AG04449 (cell line): ENCODE results near the gene CHI3L1.
A peak's percentile ranks its signal among the peaks of the same experiment; 100 is the strongest.

Experiments used
- CTCF ChIA-PET: fragments of 350-600 bp; formaldehyde crosslinking; extraction: SDS; loops from one replicate; lab custom pipeline; 2021; ENCODE audit warnings: antibody characterized with exemption; lab: Yijun Ruan, JAX
- POLR2A ChIA-PET: fragments of 400-600, 350-600 bp; formaldehyde crosslinking; extraction: SDS; loops from one replicate; lab custom pipeline; 2020; ENCODE audit warnings: antibody characterized with exemption, inconsistent platforms; lab: Yijun Ruan, JAX
- DNase-seq: peaks from one replicate; pipeline ENCODE4 v3.0.0-alpha.2; 2010; ENCODE audit warnings: low read depth, low spot score
- H3K4me3 ChIP-seq: 2 replicates; pipeline ENCODE4 v1.5.1; 2011; ENCODE audit warnings: low read depth, mild to moderate bottlenecking, control low read depth, low read length
- CTCF ChIP-seq: IDR thresholded peaks from one replicate; pipeline ENCODE4 v1.5.1; 2011; ENCODE audit warnings: mild to moderate bottlenecking, moderate library complexity, low read length, control low read depth, inconsistent platforms; ENCODE audit not compliant: insufficient read depth; ENCODE audit errors: missing control alignments

CHI3L1 gene

GRCh38 chr1:203148579-203148978 is 37.9 kb downstream of the CHI3L1 start:
- POLR2A ChIA-PET: no interaction called here
- CTCF ChIA-PET: interaction anchor here (1.2 to 4.5 kb wide), 6 partner anchors 12 to 119 kb away, joined by 3 to 31 read pairs (median 10); partner anchors contain the start of genes ADORA1 and MYBPH

GRCh38 chr1:203148127-203148526 is 38.4 kb downstream of the CHI3L1 start:
- POLR2A ChIA-PET: no interaction called here
- no peak for DNase-seq
- peak; percentile 3 for TF ChIP-seq CTCF
- H3K4me3 ChIP-seq: no peak overlapping the region
- CTCF ChIA-PET: interaction anchor here (1.2 to 4.5 kb wide), 9 partner anchors 11 to 119 kb away, joined by 3 to 31 read pairs (median 6); partner anchors contain the start of genes ADORA1 and MYBPH

More at GRCh38 chr1:203148579-203148978, 37.9 kb downstream of the CHI3L1 start:
- no peak for DNase-seq
- H3K4me3 ChIP-seq: no peak overlapping the region
- no peak for TF ChIP-seq CTCF

- CTCF ChIA-PET: interaction anchor here (0.9 to 4.5 kb wide), 11 partner anchors 10 to 120 kb away, joined by 3 to 31 read pairs (median 4); partner anchors contain the start of genes ADORA1 and MYBPH
- POLR2A ChIA-PET: no interaction called here
- no peak for TF ChIP-seq CTCF
- DNase-seq: no peak
- no peak overlapping the region for H3K4me3 ChIP-seq
Measured at GRCh38 chr1:203147376-203147775, 39.1 kb downstream of the CHI3L1 start.

DNA sequence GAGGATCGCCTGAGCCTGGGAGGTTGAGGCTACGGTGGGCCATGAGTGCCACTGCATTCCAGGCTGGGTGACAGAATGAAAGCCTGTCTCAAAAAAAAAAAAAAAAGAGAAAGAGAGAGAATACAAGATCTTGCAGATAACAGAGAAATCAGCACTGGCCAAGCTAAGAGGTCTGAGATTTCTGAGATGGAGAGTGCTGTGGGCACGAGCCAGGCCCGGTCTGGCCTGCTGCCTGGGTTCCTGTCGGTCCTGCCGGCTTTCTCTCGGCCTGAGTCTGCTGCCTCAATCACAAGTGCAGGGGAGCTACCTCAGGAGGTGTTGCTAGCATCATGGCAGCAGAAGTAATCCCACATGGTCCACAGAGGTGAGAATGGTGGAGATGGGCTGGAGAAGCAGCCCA is 40.0 kb downstream of the CHI3L1 start:
- DNase-seq: no peak
- no peak overlapping the region for H3K4me3 ChIP-seq
- ChIA-PET CTCF (interaction anchor here (0.7 to 4.5 kb wide), 7 partner anchors 12 to 121 kb away, joined by 3 to 31 read pairs (median 4); partner anchors contain the start of genes ADORA1 and MYBPH), POLR2A (no interaction called here)
- TF ChIP-seq CTCF: no peak

GRCh38 chr1:203146042-203146369 is 40.5 kb downstream of the CHI3L1 start:
- H3K4me3 ChIP-seq: no peak overlapping the region
- no peak for DNase-seq
- POLR2A ChIA-PET: no interaction called here
- no peak for TF ChIP-seq CTCF
- CTCF ChIA-PET: interaction anchor here (0.7 to 4.5 kb wide), 5 partner anchors 16 to 123 kb away, joined by 3 to 31 read pairs (median 4); partner anchors contain the start of genes ADORA1 and MYBPH

- no peak overlapping the region for H3K4me3 ChIP-seq
- no peak for DNase-seq
- CTCF ChIA-PET: interaction anchor here (0.7 to 3.7 kb wide), 6 partner anchors 9 to 124 kb away, joined by 3 to 18 read pairs (median 4); partner anchors contain the start of gene ADORA1
- POLR2A ChIA-PET: no interaction called here
- TF ChIP-seq CTCF: no peak
Measured at GRCh38 chr1:203145321-203146041, 41.0 kb downstream of the CHI3L1 start.
